Kidney glomerular epithelial cell (primary cell): ENCODE measurements around the gene CTIF.

Experiments
- DNase-seq: peaks from one replicate; lab custom pipeline; 2025; lab: John Stamatoyannopoulos, UW

The CTIF gene

GRCh38 chr18:48851599-48851960 is 312.7 kb downstream of the CTIF start:
- DNase-seq: no peak

DNA sequence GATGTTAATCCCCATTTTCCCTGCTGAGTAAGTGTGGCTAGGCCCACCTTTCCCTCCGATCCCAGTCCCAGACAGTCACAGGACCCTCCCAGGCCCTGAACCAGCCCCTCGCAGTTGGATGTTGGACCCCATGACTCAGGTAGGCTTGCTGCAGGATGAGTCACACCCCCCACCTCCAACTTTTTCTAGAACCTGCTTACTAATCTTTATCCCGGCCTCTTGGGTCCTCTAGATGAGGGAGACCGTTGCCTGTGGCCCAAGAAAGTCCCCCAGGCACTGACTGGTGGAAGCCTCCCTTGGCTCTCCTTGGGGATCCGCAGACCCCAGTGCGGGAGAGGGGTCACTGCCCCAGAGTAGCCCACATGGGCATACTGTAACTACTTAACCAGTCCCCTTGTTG is 313.5 kb downstream of the CTIF start:
- DNase-seq: no peak

DNA sequence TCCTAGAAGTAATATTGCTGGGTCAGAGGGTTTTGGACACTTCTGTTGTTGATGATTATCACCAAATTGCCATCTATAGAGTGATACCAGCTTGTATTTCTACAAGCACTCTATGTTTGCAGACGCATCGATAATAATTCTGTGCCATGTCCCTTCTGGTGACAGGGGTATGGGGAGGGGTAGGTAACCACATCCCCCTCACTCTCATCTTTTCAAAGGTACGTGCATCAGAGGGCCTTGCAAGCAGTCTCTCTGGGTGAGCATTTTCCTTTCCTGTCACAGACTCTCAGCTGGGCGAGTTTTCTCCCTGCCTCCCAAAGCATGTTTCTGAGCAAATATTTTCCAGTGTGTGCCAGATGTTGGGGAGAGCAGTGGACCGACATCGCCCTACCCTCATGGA is 314.0 kb downstream of the CTIF start:
- no peak for DNase-seq

GRCh38 chr18:48853588-48853987 is 314.8 kb downstream of the CTIF start:
- no peak for DNase-seq

GRCh38 chr18:48854780-48855179 is 315.9 kb downstream of the CTIF start:
- DNase-seq: no peak

GRCh38 chr18:48855422-48856377 is 316.9 kb downstream of the CTIF start:
- no peak for DNase-seq

GRCh38 chr18:48857023-48857694 is 318.3 kb downstream of the CTIF start:
- DNase-seq: no peak

- no peak for DNase-seq
These were observed 319.8 kb downstream of the CTIF start for GRCh38 chr18:48858676-48859075.

DNA sequence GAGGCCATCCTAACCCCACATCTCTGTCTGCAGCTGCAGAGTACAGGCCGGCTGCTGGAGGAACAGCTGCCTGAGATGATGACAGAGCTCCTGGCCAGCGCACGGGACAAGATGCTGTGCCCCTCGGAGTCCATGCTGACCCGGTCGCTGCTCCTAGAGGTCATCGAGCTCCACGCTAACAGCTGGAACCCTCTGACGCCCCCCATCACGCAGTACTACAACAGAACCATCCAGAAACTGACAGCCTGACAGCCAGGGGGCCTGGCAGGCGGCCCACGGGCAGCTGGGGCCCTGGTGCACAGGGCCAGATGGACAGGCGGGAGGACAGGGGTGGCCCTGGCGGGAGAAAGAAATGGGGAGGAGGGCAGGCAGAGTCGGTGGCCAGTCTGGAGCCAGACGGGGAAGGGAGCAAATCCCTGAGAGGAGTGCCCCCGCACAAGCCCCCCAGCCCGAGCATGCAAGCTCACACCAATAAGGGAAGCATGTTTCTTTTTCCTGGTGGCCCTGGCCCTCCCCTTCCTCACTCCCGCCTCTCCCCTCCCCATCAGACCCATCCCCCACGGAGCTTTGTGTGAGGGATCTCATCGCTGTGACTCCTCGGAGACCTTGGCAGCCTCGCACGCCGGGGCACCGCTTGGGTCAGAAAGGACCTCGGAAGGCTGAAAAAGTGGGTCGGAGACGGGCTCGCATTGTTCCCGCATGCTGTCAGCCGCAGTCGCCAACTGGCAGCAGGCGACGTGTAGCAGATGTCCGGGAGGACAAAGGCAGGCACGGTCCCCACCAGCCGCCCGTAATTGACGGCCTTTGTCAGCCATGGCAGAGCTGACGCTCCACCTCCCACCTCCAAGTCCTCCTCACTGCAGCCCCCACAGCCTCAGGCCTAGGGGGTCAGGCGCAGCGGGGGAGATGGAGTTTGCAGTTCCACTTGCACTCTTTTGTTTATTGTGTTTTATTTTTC is 320.8 kb downstream of the CTIF start:
- DNase-seq: no peak

- no peak for DNase-seq
These were observed 321.7 kb downstream of the CTIF start for GRCh38 chr18:48860269-48861180.

DNA sequence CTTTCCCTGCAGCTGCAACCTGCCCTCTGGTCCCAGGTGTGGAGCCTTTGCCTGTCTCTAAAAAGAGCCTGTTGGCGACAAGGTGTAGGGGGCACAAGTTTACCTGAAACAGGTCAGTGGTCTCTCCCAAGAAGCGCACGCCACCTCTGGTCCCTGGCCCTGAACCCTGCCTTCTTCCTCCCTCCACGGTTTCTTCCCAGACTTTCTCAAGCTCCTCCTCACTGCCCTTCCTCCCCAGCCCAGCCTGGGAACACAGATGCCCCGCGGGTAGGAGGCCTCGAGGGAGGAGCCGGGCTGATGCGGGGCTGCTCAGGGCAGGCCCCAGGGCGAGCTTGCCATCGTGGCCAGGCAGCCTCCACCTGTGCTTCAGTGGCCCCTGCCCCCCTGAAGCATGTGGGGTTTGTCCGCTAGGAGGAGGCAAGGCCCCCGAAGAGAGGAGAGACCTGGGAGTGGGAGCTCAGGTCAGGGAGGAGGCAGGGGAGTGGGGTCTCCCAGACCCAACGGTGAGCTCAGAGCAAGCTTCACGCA is 322.4 kb downstream of the CTIF start:
- DNase-seq: no peak

DNA sequence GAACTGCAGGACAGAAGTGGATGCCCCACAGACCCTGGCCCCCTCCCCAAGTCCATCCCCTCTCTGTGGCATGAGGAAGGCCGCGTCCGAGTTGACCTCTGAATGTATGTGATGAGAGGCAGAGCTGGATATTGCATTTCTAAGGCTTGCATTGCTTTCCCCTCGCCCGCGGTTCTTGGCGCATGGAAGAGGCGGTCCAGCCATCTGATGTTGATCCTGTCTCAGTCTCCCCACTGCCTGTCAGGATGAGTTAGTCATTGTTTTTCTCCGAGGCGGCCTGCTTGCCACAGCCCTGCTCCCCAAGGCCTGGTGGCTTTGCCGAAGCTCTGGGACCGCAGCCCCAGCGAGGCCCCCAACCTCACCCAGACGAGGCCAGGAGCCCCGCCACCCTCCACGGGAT is 323.3 kb downstream of the CTIF start:
- DNase-seq: no peak

GRCh38 chr18:48862678-48863270 is 323.9 kb downstream of the CTIF start:
- no peak for DNase-seq

DNA sequence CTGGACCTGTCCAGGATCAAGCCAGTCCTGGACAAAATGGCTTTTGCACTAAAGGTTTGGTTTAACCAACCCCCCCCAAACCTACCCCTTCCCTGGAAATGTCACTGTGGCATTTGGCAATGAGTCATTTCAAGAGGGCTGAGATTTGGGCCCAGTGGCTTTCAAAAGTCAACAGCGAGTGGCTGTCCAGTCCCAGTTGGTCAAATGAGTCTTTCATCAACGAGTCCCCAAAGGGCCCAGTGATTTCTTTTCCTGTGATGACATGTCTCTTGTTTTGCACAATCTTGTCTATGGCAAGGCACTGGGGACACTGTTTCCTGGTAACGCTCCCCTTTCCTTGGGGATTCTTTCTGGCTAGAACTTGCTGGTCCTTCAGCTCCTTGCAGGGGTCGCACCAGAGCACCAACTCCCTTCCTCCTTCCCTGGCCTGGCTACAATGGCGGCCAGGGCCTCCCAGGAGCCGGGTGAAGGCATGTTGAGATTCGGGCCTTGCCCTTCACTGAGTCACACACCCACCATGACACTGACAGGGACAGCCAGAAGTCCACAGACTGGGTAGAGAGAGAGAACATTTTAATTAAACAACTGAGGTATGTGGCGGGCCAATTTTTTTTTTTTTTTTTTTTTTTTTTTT is 324.7 kb downstream of the CTIF start:
- DNase-seq: no peak

DNA sequence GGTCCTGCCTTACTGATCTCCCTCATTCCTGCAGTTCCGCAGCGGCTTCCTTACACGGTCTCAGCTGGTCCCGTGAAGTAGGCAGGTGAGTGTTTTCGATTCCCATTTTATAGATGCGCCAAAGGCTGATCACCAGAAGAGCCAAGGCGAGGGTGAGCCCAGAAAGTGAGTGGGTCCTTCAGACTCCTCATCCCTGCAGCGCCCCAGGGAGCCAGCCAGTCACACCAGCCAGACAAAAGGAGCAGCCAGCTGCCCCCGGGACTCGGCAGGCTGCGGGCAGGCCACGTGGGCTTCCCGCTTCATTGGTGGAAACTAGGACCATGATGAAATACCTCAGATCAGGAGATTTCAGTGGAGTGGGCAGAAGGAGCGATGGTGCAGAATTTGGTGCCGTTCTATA is 326.0 kb downstream of the CTIF start:
- DNase-seq: no peak

DNA sequence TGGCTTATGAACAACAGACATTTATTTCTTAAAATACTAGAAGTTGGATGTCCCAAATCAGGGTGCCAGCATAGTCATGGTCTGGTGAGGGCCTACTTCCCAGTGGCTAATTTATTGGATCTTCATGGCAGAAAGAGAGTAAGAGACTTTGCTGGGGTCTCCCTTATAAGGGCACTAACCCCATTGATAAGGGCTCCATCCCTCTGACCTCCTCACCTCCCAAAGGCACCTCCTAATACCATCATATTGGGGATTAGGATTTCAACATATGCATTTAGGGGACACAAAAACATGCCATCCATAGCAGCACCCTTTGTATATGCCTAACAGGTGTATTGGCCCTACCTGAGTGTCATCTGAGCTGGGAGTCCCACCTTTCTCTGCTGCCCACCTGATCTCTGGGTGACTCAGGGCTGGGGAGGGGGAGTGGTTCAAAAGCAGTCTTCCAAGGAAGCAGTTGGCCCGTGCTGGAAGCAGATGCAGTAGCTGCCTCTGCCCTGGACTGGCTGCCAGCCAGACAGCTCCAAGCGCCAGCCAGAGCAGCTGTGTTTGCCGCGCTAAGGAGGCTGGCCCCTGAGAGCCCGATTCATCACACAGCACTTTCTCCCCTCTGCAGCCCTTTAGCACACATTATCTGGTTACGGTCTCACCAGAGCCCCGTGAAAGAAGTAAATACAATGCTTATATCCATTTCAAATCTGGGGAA is 327.4 kb downstream of the CTIF start:
- no peak for DNase-seq

- DNase-seq: no peak
These were observed 328.0 kb downstream of the CTIF start for GRCh38 chr18:48866856-48867255.

- DNase-seq: no peak
These were observed 329.1 kb downstream of the CTIF start for GRCh38 chr18:48867978-48868377.
